CD14-positive monocyte (primary cell): ENCODE data around the gene NOTCH1. TPM values are rescaled to one million over a fixed set of nuclear protein-coding genes. Genes with fewer than 3 reads are reported as not detected.

ENCODE experiments used
- DNase-seq, 3 donors: peaks; one replicate each; pipeline ENCODE4 v3.0.0-alpha.2; 2011 to 2022
- H2AFZ ChIP-seq: 2 replicates; pipeline ENCODE4 v1.6.0; 2012; ENCODE audit warnings: mild to moderate bottlenecking, low read depth, low read length, inconsistent platforms; ENCODE audit not compliant: insufficient read depth, poor library complexity, severe bottlenecking
- H3K27ac ChIP-seq, 2 donors: 1 replicate in 1 of 2; 2 replicates in 1 of 2; pipeline ENCODE4 v1.5.1; 2012 to 2013; ENCODE audit warnings: low read length in 2 of 2, control low read depth in 1 of 2, inconsistent platforms in 1 of 2, low read depth in 1 of 2, mild to moderate bottlenecking in 1 of 2
- H3K27me3 ChIP-seq, 2 donors: one replicate each; pipeline versions ENCODE4 v1.6.0 to v1.6.1; 2011 to 2013; ENCODE audit warnings: low read length in 2 of 2; ENCODE audit not compliant: control insufficient read depth in 2 of 2, insufficient read depth in 2 of 2
- H3K36me3 ChIP-seq, 2 donors: replicated peaks in 1 of 2; 1 replicate in 1 of 2; 2 replicates in 1 of 2; pipeline versions ENCODE4 v1.5.1 to v1.6.1; 2012 to 2013; ENCODE audit warnings: low read length in 2 of 2, control low read depth in 1 of 2, inconsistent platforms in 1 of 2, mild to moderate bottlenecking in 1 of 2; ENCODE audit not compliant: insufficient read depth in 2 of 2, control insufficient read depth in 1 of 2
- H3K4me1 ChIP-seq, 2 donors: 1 replicate in 1 of 2; 2 replicates in 1 of 2; pipeline versions ENCODE4 v1.5.1 to v1.6.1; 2012 to 2013; ENCODE audit warnings: low read length in 2 of 2, control low read depth in 1 of 2, inconsistent platforms in 1 of 2, mild to moderate bottlenecking in 1 of 2, moderate library complexity in 1 of 2; ENCODE audit not compliant: insufficient read depth in 2 of 2, control insufficient read depth in 1 of 2
- H3K4me2 ChIP-seq: replicated peaks from 2 replicates; pipeline ENCODE3; 2012; ENCODE audit warnings: low read length, moderate library complexity, mild to moderate bottlenecking; ENCODE audit not compliant: poor library complexity, severe bottlenecking; ENCODE audit errors: extremely low read depth
- H3K4me3 ChIP-seq, 3 experiments: fragments of 200-600 bp in 1 of 3; sonication (generic) in 1 of 3; replicated peaks in 1 of 3; 1 replicate in 2 of 3; 2 replicates in 1 of 3; pipeline ENCODE4 v1.5.1; 2011 to 2013; ENCODE audit warnings: low read length in 3 of 3, mild to moderate bottlenecking in 3 of 3, control low read depth in 2 of 3, low read depth in 2 of 3, inconsistent platforms in 1 of 3, moderate library complexity in 1 of 3
- H3K79me2 ChIP-seq: 2 replicates; pipeline ENCODE4 v1.6.0; 2012; ENCODE audit warnings: mild to moderate bottlenecking, control low read depth, inconsistent platforms, low read length, moderate library complexity; ENCODE audit not compliant: insufficient read depth
- H3K9ac ChIP-seq: 2 replicates; pipeline ENCODE4 v1.6.0; 2017; ENCODE audit warnings: low read length, mild to moderate bottlenecking; ENCODE audit not compliant: insufficient read depth, poor library complexity, severe bottlenecking
- H3K9me3 ChIP-seq, 2 donors: replicated peaks in 1 of 2; 1 replicate in 1 of 2; 2 replicates in 1 of 2; pipeline versions ENCODE4 v1.5.1 to v1.6.1; 2012 to 2013; ENCODE audit warnings: low read length in 2 of 2, control low read depth in 1 of 2; ENCODE audit not compliant: control insufficient read depth in 1 of 2, insufficient read depth in 1 of 2
- H4K20me1 ChIP-seq: 2 replicates; pipeline ENCODE4 v1.6.0; 2012; ENCODE audit warnings: mild to moderate bottlenecking, low read length, control low read depth, moderate library complexity; ENCODE audit not compliant: insufficient read depth
- H3K27ac Mint-ChIP-seq, 7 donors: one replicate each; pipeline ENCODE4 v1.8.0; 2020; ENCODE audit warnings: mild to moderate bottlenecking in 7 of 7, mixed read lengths in 7 of 7, moderate library complexity in 6 of 7, inconsistent platforms in 2 of 7
- H3K27me3 Mint-ChIP-seq, 3 donors: one replicate each; pipeline ENCODE4 v1.8.0; 2021 to 2022; ENCODE audit warnings: low read depth in 3 of 3, mild to moderate bottlenecking in 3 of 3, mixed read lengths in 3 of 3, moderate library complexity in 3 of 3, inconsistent platforms in 1 of 3
- H3K36me3 Mint-ChIP-seq, 2 donors: one replicate each; pipeline ENCODE4 v1.8.0; 2020; ENCODE audit warnings: mixed read lengths in 2 of 2, inconsistent platforms in 1 of 2, mild to moderate bottlenecking in 1 of 2
- H3K4me1 Mint-ChIP-seq: one replicate; pipeline ENCODE4 v1.8.0; 2020; ENCODE audit warnings: mild to moderate bottlenecking, mixed read lengths
- H3K4me3 Mint-ChIP-seq, 2 donors: one replicate each; pipeline ENCODE4 v1.8.0; 2020; ENCODE audit warnings: mild to moderate bottlenecking in 2 of 2, mixed read lengths in 2 of 2, moderate library complexity in 1 of 2
- H3K9me3 Mint-ChIP-seq, 7 donors: one replicate each; pipeline ENCODE4 v1.8.0; 2020 to 2022; ENCODE audit warnings: mixed read lengths in 7 of 7, mild to moderate bottlenecking in 6 of 7, moderate library complexity in 6 of 7, inconsistent platforms in 2 of 7
- CTCF ChIP-seq: fragments of 200-600 bp; IDR thresholded peaks from one replicate; pipeline ENCODE4 v1.8.0; 2022; ENCODE audit warnings: antibody characterized with exemption, mild to moderate bottlenecking
- WGBS: methylation state at CpG from one replicate; pipeline ENCODE4 v1.1.5; 2013; ENCODE audit warnings: missing lambda C conversion rate; ENCODE audit not compliant: insufficient coverage; 5-methylcytosine and 5-hydroxymethylcytosine counted together
- intact Hi-C, 2 donors: fragments of 100-400 bp; cut with micrococcal nuclease; formaldehyde crosslinking; loops; one replicate each; pipeline versions ENCODE4 v1.15.0 to v1.15.1; 2023
- polyA plus RNA-seq, 3 donors: library from polyadenylated mRNA; depleted of rRNA in 1 of 3; unstranded in 2 of 3; stranded (reverse) in 1 of 3; fragments of 300-500 nt in 2 of 3; fragments of >200 nt in 1 of 3; fragmentation: Illumina TruSeq in 2 of 3; gene quantifications; 1 replicate in 2 of 3; 2 replicates in 1 of 3; pipeline ENCODE4 v1.2.3, GENCODE V29; 2012 to 2021

NOTCH1 gene
- polyA plus RNA-seq, 3 donors = 1.4 to 33.0 (median 2.2) TPM

- no peak overlapping the region for H3K4me3 ChIP-seq
- peaks cover 90% of the 10 kb centered on the region for H4K20me1 ChIP-seq
- no peak overlapping the region for H3K27ac Mint-ChIP-seq
- H3K4me2 ChIP-seq = peak overlapping the region; percentile 7
- H3K27me3 ChIP-seq = peaks cover 0 to 35% of the 10 kb centered on the region in 2 donors
- WGBS = 73% methylated on average over 19 of the region's 34 CpGs
- H3K9me3 ChIP-seq = no peaks in the 10 kb centered on the region
- no peak overlapping the region for H3K4me3 Mint-ChIP-seq
- H3K9ac ChIP-seq = no peak overlapping the region
- intact Hi-C loops = no loop called here
- H3K36me3 ChIP-seq = peaks cover 8 to 9% of the 10 kb centered on the region in 2 donors
- no peak overlapping the region for H3K27ac ChIP-seq
- H3K4me1 Mint-ChIP-seq = peaks cover 48% of the 10 kb centered on the region
- peaks cover 21 to 39% (median 25%) of the 10 kb centered on the region in 3 donors for H3K27me3 Mint-ChIP-seq
- no peak overlapping the region for H2AFZ ChIP-seq
- peaks cover 0 to 2% (median 0%) of the 10 kb centered on the region in 7 donors for H3K9me3 Mint-ChIP-seq
- DNase-seq = no peak
- peaks cover 32 to 53% of the 10 kb centered on the region in 2 donors for H3K36me3 Mint-ChIP-seq
- peaks cover 50 to 55% of the 10 kb centered on the region in 2 donors for H3K4me1 ChIP-seq
- H3K79me2 ChIP-seq = peaks cover 86% of the 10 kb centered on the region
- no peak for TF ChIP-seq CTCF
Observed at GRCh38 chr9:136527721-136528710, 17.8 kb downstream of the NOTCH1 start.

- Mint-ChIP-seq H3K4me3 (no peak overlapping the region), H3K4me1 (peaks cover 44% of the 10 kb centered on the region), H3K27me3 (peaks cover 16 to 31% (median 21%) of the 10 kb centered on the region in 3 donors), H3K36me3 (peaks cover 30 to 50% of the 10 kb centered on the region in 2 donors), H3K9me3 (peaks cover 0 to 2% (median 0%) of the 10 kb centered on the region in 7 donors), H3K27ac (no peak overlapping the region)
- no peak for DNase-seq
- H3K27me3 ChIP-seq = peaks cover 0 to 28% of the 10 kb centered on the region in 2 donors
- H4K20me1 ChIP-seq = peaks cover 81% of the 10 kb centered on the region
- no peak overlapping the region for H3K9ac ChIP-seq
- no peak overlapping the region for H3K4me2 ChIP-seq
- H3K27ac ChIP-seq = no peak overlapping the region
- no peaks in the 10 kb centered on the region for H3K9me3 ChIP-seq
- intact Hi-C loops = no loop called here
- no peak overlapping the region for H3K4me3 ChIP-seq
- TF ChIP-seq CTCF = no peak
- H3K79me2 ChIP-seq = peaks cover 77% of the 10 kb centered on the region
- peaks cover 50 to 55% of the 10 kb centered on the region in 2 donors for H3K4me1 ChIP-seq
- peaks cover 9% of the 10 kb centered on the region in 2 donors for H3K36me3 ChIP-seq
- 97% methylated on average over 15 of the region's 20 CpGs for WGBS
- no peak overlapping the region for H2AFZ ChIP-seq
Observed at GRCh38 chr9:136527131-136527530, 18.7 kb downstream of the NOTCH1 start.
